GM18870 (cell line): ENCODE data around the gene MRPS21.
"Not testable (repeated sequence)": the region's sequence is repeated elsewhere in the genome, so short reads cannot be mapped to it uniquely, and the experiment has no call there.

ENCODE experiments used
- ATAC-seq: cut with Tn5 transposase; IDR thresholded peaks from one replicate; pipeline ENCODE4 v1.9.1; 2021; ENCODE audit warnings: moderate library complexity; ENCODE audit not compliant: unreplicated experiment

Gene MRPS21

GRCh38 chr1:150281221-150281757 is 12.4 kb upstream of the MRPS21 start:
- ATAC-seq, result no peak

- no peak for ATAC-seq
Measured at GRCh38 chr1:150281758-150282557, 11.7 kb upstream of the MRPS21 start, which contains the start of gene CIART. TSS of gene CIART (plus strand) at chr1:150282554. CDS start at chr1:150283268, 714 bp downstream.

- no peak for ATAC-seq
Measured at GRCh38 chr1:150282558-150282958, 11.1 kb upstream of the MRPS21 start.

- ATAC-seq, result no peak
Measured at GRCh38 chr1:150283260-150283659, 10.4 kb upstream of the MRPS21 start.

GRCh38 chr1:150288382-150288781 is 5.3 kb upstream of the MRPS21 start:
- ATAC-seq, result no peak

- no peak for ATAC-seq
Measured at GRCh38 chr1:150288822-150289221, 4.8 kb upstream of the MRPS21 start.

- ATAC-seq, result no peak
Measured at GRCh38 chr1:150295476-150295875, 1.8 kb downstream of the MRPS21 start.

- ATAC-seq, result no peak
Measured at GRCh38 chr1:150299716-150300115, 6.1 kb downstream of the MRPS21 start.

- ATAC-seq, result no peak
Measured at GRCh38 chr1:150302338-150302737, 8.7 kb downstream of the MRPS21 start.

GRCh38 chr1:150302902-150303301 is 9.2 kb downstream of the MRPS21 start:
- ATAC-seq, result no peak

- not testable (repeated sequence) for ATAC-seq
Measured at GRCh38 chr1:150308585-150308984, 14.9 kb downstream of the MRPS21 start.

- no peak for ATAC-seq
Measured at GRCh38 chr1:150309758-150310508, 16.3 kb downstream of the MRPS21 start.

- ATAC-seq, result no peak
Measured at GRCh38 chr1:150311762-150312161, 18.1 kb downstream of the MRPS21 start.

GRCh38 chr1:150314691-150315090 is 21.0 kb downstream of the MRPS21 start:
- ATAC-seq, result not testable (repeated sequence)

- no peak for ATAC-seq
Measured at GRCh38 chr1:150320667-150320978, 27.0 kb downstream of the MRPS21 start.

GRCh38 chr1:150321826-150322166 is 28.1 kb downstream of the MRPS21 start:
- ATAC-seq, result no peak

GRCh38 chr1:150322310-150322709 is 28.6 kb downstream of the MRPS21 start:
- ATAC-seq, result no peak

GRCh38 chr1:150332651-150333290 is 39.1 kb downstream of the MRPS21 start:
- ATAC-seq, result no peak

GRCh38 chr1:150346316-150346715 is 52.7 kb downstream of the MRPS21 start:
- ATAC-seq, result no peak

GRCh38 chr1:150352866-150353265 is 59.2 kb downstream of the MRPS21 start:
- no peak for ATAC-seq
